ENCODE results near the gene CAPS.
"Not testable (repeated sequence)": the region's sequence is repeated elsewhere in the genome, so short reads cannot be mapped to it uniquely, and the experiment has no call there.

The CAPS gene

GRCh38 chr19:5954293-5954692 lies 40.2 kb downstream of the CAPS start:
- H3K4me1 ChIP-seq (ENCODE audit: control insufficient read depth, insufficient read depth, low read length): peaks cover 31% of the 10 kb centered on the region
- no peak for DNase-seq (ENCODE audit: low read depth)
- peaks cover 6% of the 10 kb centered on the region for H3K36me3 ChIP-seq (ENCODE audit: control insufficient read depth, insufficient read depth, low read length, severe bottlenecking)
- H3K9me3 ChIP-seq (ENCODE audit: control insufficient read depth, low read length): no peaks in the 10 kb centered on the region
- H3K4me3 ChIP-seq (ENCODE audit: low read length): peak overlapping the region; percentile 28
- peak overlapping the region; percentile 9 for H3K9ac ChIP-seq (ENCODE audit: low read length)
- no peaks in the 10 kb centered on the region for H3K27me3 ChIP-seq (replicated peaks; ENCODE audit: control insufficient read depth, insufficient read depth, low read length)

- no peaks in the 10 kb centered on the region for H3K9me3 ChIP-seq (ENCODE audit: control insufficient read depth, low read length)
- H3K36me3 ChIP-seq (ENCODE audit: control insufficient read depth, insufficient read depth, low read length, severe bottlenecking): peaks cover 6% of the 10 kb centered on the region
- peaks cover 39% of the 10 kb centered on the region for H3K4me1 ChIP-seq (ENCODE audit: control insufficient read depth, insufficient read depth, low read length)
- H3K27me3 ChIP-seq (replicated peaks; ENCODE audit: control insufficient read depth, insufficient read depth, low read length): no peaks in the 10 kb centered on the region
- no peak overlapping the region for H3K4me3 ChIP-seq (ENCODE audit: low read length)
- no peak for DNase-seq (ENCODE audit: low read depth)
- no peak overlapping the region for H3K9ac ChIP-seq (ENCODE audit: low read length)
These were observed 41.5 kb downstream of the CAPS start for GRCh38 chr19:5955636-5955935.

GRCh38 chr19:5956323-5956722 lies 42.3 kb downstream of the CAPS start:
- H3K27me3 ChIP-seq (replicated peaks; ENCODE audit: control insufficient read depth, insufficient read depth, low read length): no peaks in the 10 kb centered on the region
- DNase-seq (ENCODE audit: low read depth): no peak
- no peaks in the 10 kb centered on the region for H3K9me3 ChIP-seq (ENCODE audit: control insufficient read depth, low read length)
- H3K4me1 ChIP-seq (ENCODE audit: control insufficient read depth, insufficient read depth, low read length): peaks cover 43% of the 10 kb centered on the region
- no peak overlapping the region for H3K9ac ChIP-seq (ENCODE audit: low read length)
- peaks cover 6% of the 10 kb centered on the region for H3K36me3 ChIP-seq (ENCODE audit: control insufficient read depth, insufficient read depth, low read length, severe bottlenecking)
- H3K4me3 ChIP-seq (ENCODE audit: low read length): no peak overlapping the region

GRCh38 chr19:5956728-5957127 lies 42.7 kb downstream of the CAPS start:
- H3K9ac ChIP-seq (ENCODE audit: low read length): no peak overlapping the region
- no peaks in the 10 kb centered on the region for H3K27me3 ChIP-seq (replicated peaks; ENCODE audit: control insufficient read depth, insufficient read depth, low read length)
- no peak for DNase-seq (ENCODE audit: low read depth)
- peaks cover 6% of the 10 kb centered on the region for H3K36me3 ChIP-seq (ENCODE audit: control insufficient read depth, insufficient read depth, low read length, severe bottlenecking)
- H3K4me1 ChIP-seq (ENCODE audit: control insufficient read depth, insufficient read depth, low read length): peaks cover 45% of the 10 kb centered on the region
- no peaks in the 10 kb centered on the region for H3K9me3 ChIP-seq (ENCODE audit: control insufficient read depth, low read length)
- no peak overlapping the region for H3K4me3 ChIP-seq (ENCODE audit: low read length)

- H3K27me3 ChIP-seq (replicated peaks; ENCODE audit: control insufficient read depth, insufficient read depth, low read length): no peaks in the 10 kb centered on the region
- H3K9me3 ChIP-seq (ENCODE audit: control insufficient read depth, low read length): no peaks in the 10 kb centered on the region
- H3K9ac ChIP-seq (ENCODE audit: low read length): no peak overlapping the region
- H3K4me3 ChIP-seq (ENCODE audit: low read length): no peak overlapping the region
- DNase-seq (ENCODE audit: low read depth): no peak
- peaks cover 50% of the 10 kb centered on the region for H3K4me1 ChIP-seq (ENCODE audit: control insufficient read depth, insufficient read depth, low read length)
- peaks cover 6% of the 10 kb centered on the region for H3K36me3 ChIP-seq (ENCODE audit: control insufficient read depth, insufficient read depth, low read length, severe bottlenecking)
These were observed 43.1 kb downstream of the CAPS start for GRCh38 chr19:5957170-5957569.

GRCh38 chr19:5958074-5958850 lies 44.2 kb downstream of the CAPS start:
- H3K27me3 ChIP-seq (replicated peaks; ENCODE audit: control insufficient read depth, insufficient read depth, low read length): no peaks in the 10 kb centered on the region
- H3K9ac ChIP-seq (ENCODE audit: low read length): no peak overlapping the region
- H3K4me1 ChIP-seq (ENCODE audit: control insufficient read depth, insufficient read depth, low read length): peaks cover 49% of the 10 kb centered on the region
- H3K9me3 ChIP-seq (ENCODE audit: control insufficient read depth, low read length): no peaks in the 10 kb centered on the region
- peaks cover 6% of the 10 kb centered on the region for H3K36me3 ChIP-seq (ENCODE audit: control insufficient read depth, insufficient read depth, low read length, severe bottlenecking)
- DNase-seq (ENCODE audit: low read depth): no peak
- H3K4me3 ChIP-seq (ENCODE audit: low read length): no peak overlapping the region

GRCh38 chr19:5958851-5959122 lies 44.7 kb downstream of the CAPS start:
- Histone ChIP-seq H3K9me3 (ENCODE audit: control insufficient read depth, low read length) (no peaks in the 10 kb centered on the region), H3K27me3 (replicated peaks; ENCODE audit: control insufficient read depth, insufficient read depth, low read length) (no peaks in the 10 kb centered on the region), H3K36me3 (ENCODE audit: control insufficient read depth, insufficient read depth, low read length, severe bottlenecking) (peaks cover 6% of the 10 kb centered on the region), H3K4me1 (ENCODE audit: control insufficient read depth, insufficient read depth, low read length) (peaks cover 44% of the 10 kb centered on the region), H3K9ac (ENCODE audit: low read length) (no peak overlapping the region), H3K4me3 (ENCODE audit: low read length) (no peak overlapping the region)
- no peak for DNase-seq (ENCODE audit: low read depth)

GRCh38 chr19:5959260-5960004 lies 45.4 kb downstream of the CAPS start:
- no peaks in the 10 kb centered on the region for H3K27me3 ChIP-seq (replicated peaks; ENCODE audit: control insufficient read depth, insufficient read depth, low read length)
- no peak for DNase-seq (ENCODE audit: low read depth)
- peaks cover 37% of the 10 kb centered on the region for H3K4me1 ChIP-seq (ENCODE audit: control insufficient read depth, insufficient read depth, low read length)
- no peak overlapping the region for H3K9ac ChIP-seq (ENCODE audit: low read length)
- H3K4me3 ChIP-seq (ENCODE audit: low read length): no peak overlapping the region
- H3K36me3 ChIP-seq (ENCODE audit: control insufficient read depth, insufficient read depth, low read length, severe bottlenecking): peaks cover 6% of the 10 kb centered on the region
- no peaks in the 10 kb centered on the region for H3K9me3 ChIP-seq (ENCODE audit: control insufficient read depth, low read length)

- H3K36me3 ChIP-seq (ENCODE audit: control insufficient read depth, insufficient read depth, low read length, severe bottlenecking): peaks cover 6% of the 10 kb centered on the region
- no peaks in the 10 kb centered on the region for H3K27me3 ChIP-seq (replicated peaks; ENCODE audit: control insufficient read depth, insufficient read depth, low read length)
- no peak for DNase-seq (ENCODE audit: low read depth)
- H3K4me1 ChIP-seq (ENCODE audit: control insufficient read depth, insufficient read depth, low read length): peaks cover 29% of the 10 kb centered on the region
- H3K9me3 ChIP-seq (ENCODE audit: control insufficient read depth, low read length): no peaks in the 10 kb centered on the region
- H3K4me3 ChIP-seq (ENCODE audit: low read length): no peak overlapping the region
- peak overlapping the region; percentile 4 for H3K9ac ChIP-seq (ENCODE audit: low read length)
These were observed 46.2 kb downstream of the CAPS start for GRCh38 chr19:5960005-5961001.

- H3K4me3 ChIP-seq (ENCODE audit: low read length); H3K27me3 ChIP-seq (replicated peaks; ENCODE audit: control insufficient read depth, insufficient read depth, low read length); DNase-seq (ENCODE audit: low read depth); H3K9me3 ChIP-seq (ENCODE audit: control insufficient read depth, low read length); H3K36me3 ChIP-seq (ENCODE audit: control insufficient read depth, insufficient read depth, low read length, severe bottlenecking); H3K9ac ChIP-seq (ENCODE audit: low read length): not testable (repeated sequence)
- H3K4me1 ChIP-seq (ENCODE audit: control insufficient read depth, insufficient read depth, low read length): peaks cover 36% of the 10 kb centered on the region
These were observed 47.6 kb downstream of the CAPS start for GRCh38 chr19:5961641-5961968.
